Hematopoietic multipotent progenitor cell treated with erythropoietin and hydrocortisone succinate and interleukin-3 and kit ligand, for 6 days (in vitro differentiated cells): ENCODE results near the gene CD200.
"Not testable (repeated sequence)": the region's sequence is repeated elsewhere in the genome, so short reads cannot be mapped to it uniquely, and the experiment has no call there.

Experiments used
- DNase-seq: peaks from one replicate; pipeline ENCODE4 v3.0.0-alpha.2; 2015

CD200 gene

GRCh38 chr3:112391648-112392047 is 58.7 kb downstream of the CD200 start:
- peak; percentile 17 for DNase-seq

- DNase-seq, result no peak
Observed at GRCh38 chr3:112392393-112393359, 59.7 kb downstream of the CD200 start.

GRCh38 chr3:112393360-112393728 is 60.4 kb downstream of the CD200 start:
- DNase-seq, result no peak

GRCh38 chr3:112394003-112394640 is 61.2 kb downstream of the CD200 start:
- no peak for DNase-seq

GRCh38 chr3:112395181-112395895 is 62.4 kb downstream of the CD200 start:
- peak; percentile 42 for DNase-seq

- DNase-seq, result no peak
Observed at GRCh38 chr3:112395896-112396290, 62.9 kb downstream of the CD200 start.

GRCh38 chr3:112397556-112397955 is 64.6 kb downstream of the CD200 start:
- DNase-seq, result no peak

GRCh38 chr3:112399064-112399463 is 66.1 kb downstream of the CD200 start:
- no peak for DNase-seq

GRCh38 chr3:112399554-112399953 is 66.6 kb downstream of the CD200 start:
- DNase-seq, result not testable (repeated sequence)

GRCh38 chr3:112400317-112400716 is 67.4 kb downstream of the CD200 start:
- DNase-seq, result not testable (repeated sequence)

- no peak for DNase-seq
Observed at GRCh38 chr3:112401617-112402016, 68.7 kb downstream of the CD200 start.

- no peak for DNase-seq
Observed at GRCh38 chr3:112403103-112403502, 70.1 kb downstream of the CD200 start.

- DNase-seq, result not testable (repeated sequence)
Observed at GRCh38 chr3:112404924-112405549, 72.1 kb downstream of the CD200 start.

GRCh38 chr3:112405845-112406244 is 72.9 kb downstream of the CD200 start:
- no peak for DNase-seq

- no peak for DNase-seq
Observed at GRCh38 chr3:112407214-112407887, 74.4 kb downstream of the CD200 start.

- DNase-seq, result no peak
Observed at GRCh38 chr3:112407888-112408702, 75.1 kb downstream of the CD200 start.

- DNase-seq, result no peak
Observed at GRCh38 chr3:112409041-112409440, 76.1 kb downstream of the CD200 start.

- no peak for DNase-seq
Observed at GRCh38 chr3:112411425-112411824, 78.5 kb downstream of the CD200 start.
